SU-DHL-6 (cell line): ENCODE data around the gene MCM5.
A peak's percentile ranks its signal among the peaks of the same experiment; 100 is the strongest.

Source experiments
- EZH2phosphoT487 ChIP-seq: fragments of 200-600 bp; sonication (generic), shearing (Covaris generic); conservative IDR thresholded peaks from 2 replicates; pipeline ENCODE4 v1.6.1; 2018; ENCODE audit warnings: mild to moderate bottlenecking, antibody characterized with exemption, low read length, moderate library complexity, mixed read lengths
- TF ChIP-seq, protein P1 (sequence below): fragments of 200-600 bp; sonication (generic); IDR thresholded peaks from one replicate; pipeline ENCODE4 v1.5.1; 2017; ENCODE audit warnings: antibody characterized with exemption, mild to moderate bottlenecking, low read length, moderate library complexity; ENCODE audit not compliant: insufficient read depth, poor library complexity, severe bottlenecking

DNA sequence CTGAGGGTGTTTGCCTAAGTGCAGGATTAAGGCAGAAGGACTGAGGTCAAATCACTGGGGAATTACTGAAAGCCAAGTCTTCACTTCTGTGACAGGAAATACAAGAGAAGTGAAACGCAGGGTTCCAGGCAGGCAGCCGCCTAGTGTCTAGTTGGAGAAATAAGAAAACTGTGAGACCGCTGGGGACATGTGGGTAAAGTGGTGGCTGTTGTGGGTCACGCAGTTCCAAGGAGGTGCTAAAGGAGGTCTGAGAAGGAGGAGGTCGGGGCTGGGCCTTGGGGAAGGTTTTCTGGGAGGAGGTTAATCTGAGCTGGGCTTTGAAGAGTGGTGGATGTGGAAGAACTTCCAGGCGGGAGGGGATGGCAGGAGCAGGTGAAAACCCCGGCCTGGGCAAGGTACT, 11.2 kb downstream of the MCM5 start:
- TF ChIP-seq, protein P1, sequence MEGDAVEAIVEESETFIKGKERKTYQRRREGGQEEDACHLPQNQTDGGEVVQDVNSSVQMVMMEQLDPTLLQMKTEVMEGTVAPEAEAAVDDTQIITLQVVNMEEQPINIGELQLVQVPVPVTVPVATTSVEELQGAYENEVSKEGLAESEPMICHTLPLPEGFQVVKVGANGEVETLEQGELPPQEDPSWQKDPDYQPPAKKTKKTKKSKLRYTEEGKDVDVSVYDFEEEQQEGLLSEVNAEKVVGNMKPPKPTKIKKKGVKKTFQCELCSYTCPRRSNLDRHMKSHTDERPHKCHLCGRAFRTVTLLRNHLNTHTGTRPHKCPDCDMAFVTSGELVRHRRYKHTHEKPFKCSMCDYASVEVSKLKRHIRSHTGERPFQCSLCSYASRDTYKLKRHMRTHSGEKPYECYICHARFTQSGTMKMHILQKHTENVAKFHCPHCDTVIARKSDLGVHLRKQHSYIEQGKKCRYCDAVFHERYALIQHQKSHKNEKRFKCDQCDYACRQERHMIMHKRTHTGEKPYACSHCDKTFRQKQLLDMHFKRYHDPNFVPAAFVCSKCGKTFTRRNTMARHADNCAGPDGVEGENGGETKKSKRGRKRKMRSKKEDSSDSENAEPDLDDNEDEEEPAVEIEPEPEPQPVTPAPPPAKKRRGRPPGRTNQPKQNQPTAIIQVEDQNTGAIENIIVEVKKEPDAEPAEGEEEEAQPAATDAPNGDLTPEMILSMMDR, result peak; percentile 12
- no peak for TF ChIP-seq EZH2phosphoT487
